ENCODE measurements around the gene ABI3BP. TPM values are rescaled to one million over a fixed set of nuclear protein-coding genes. Genes with fewer than 3 reads are reported as not detected.
"Not testable (repeated sequence)": the region's sequence is repeated elsewhere in the genome, so short reads cannot be mapped to it uniquely, and the experiment has no call there.

The ABI3BP gene
- not detected for polyA plus RNA-seq (2012; ENCODE audit: insufficient read depth, insufficient read length)

GRCh38 chr3:100993309-100993708 lies at the start of gene ABI3BP:
ABI3BP (minus strand) TSS chr3:100993421; CDS start chr3:100993384, 37 bp downstream.
- H3K4me3 ChIP-seq (ENCODE audit: low read length) = no peak within 1 kb of the TSS
- no peak for DNase-seq (ENCODE audit: low read depth, low spot score)

GRCh38 chr3:101039285-101039684 lies 46.1 kb upstream of the ABI3BP start:
- H3K4me3 ChIP-seq (ENCODE audit: low read length) = no peak overlapping the region
- no peak for DNase-seq (ENCODE audit: low read depth, low spot score)

- no peak for DNase-seq (ENCODE audit: low read depth, low spot score)
- H3K4me3 ChIP-seq (ENCODE audit: low read length) = no peak overlapping the region
Measured at GRCh38 chr3:101038880-101039279, 45.7 kb upstream of the ABI3BP start.

GRCh38 chr3:101038393-101038792 lies 45.2 kb upstream of the ABI3BP start:
- no peak for DNase-seq (ENCODE audit: low read depth, low spot score)
- no peak overlapping the region for H3K4me3 ChIP-seq (ENCODE audit: low read length)

GRCh38 chr3:101037613-101038012 lies 44.4 kb upstream of the ABI3BP start:
- no peak overlapping the region for H3K4me3 ChIP-seq (ENCODE audit: low read length)

GRCh38 chr3:101036676-101037075 lies 43.5 kb upstream of the ABI3BP start:
- H3K4me3 ChIP-seq (ENCODE audit: low read length) = no peak overlapping the region
- DNase-seq (ENCODE audit: low read depth, low spot score) = no peak

More at GRCh38 chr3:101037613-101038012, 44.4 kb upstream of the ABI3BP start:
- no peak for DNase-seq (ENCODE audit: low read depth, low spot score)

GRCh38 chr3:101036213-101036618 lies 43.0 kb upstream of the ABI3BP start:
- DNase-seq (ENCODE audit: low read depth, low spot score) = no peak
- no peak overlapping the region for H3K4me3 ChIP-seq (ENCODE audit: low read length)

- DNase-seq (ENCODE audit: low read depth, low spot score) = no peak
- H3K4me3 ChIP-seq (ENCODE audit: low read length) = no peak overlapping the region
Measured at GRCh38 chr3:101027286-101027685, 34.1 kb upstream of the ABI3BP start.

GRCh38 chr3:101026881-101027280 lies 33.7 kb upstream of the ABI3BP start:
- H3K4me3 ChIP-seq (ENCODE audit: low read length) = no peak overlapping the region
- DNase-seq (ENCODE audit: low read depth, low spot score) = no peak

GRCh38 chr3:101026244-101026643 lies 33.0 kb upstream of the ABI3BP start:
- no peak overlapping the region for H3K4me3 ChIP-seq (ENCODE audit: low read length)
- DNase-seq (ENCODE audit: low read depth, low spot score) = no peak

GRCh38 chr3:101020351-101021015 lies 27.3 kb upstream of the ABI3BP start:
- DNase-seq (ENCODE audit: low read depth, low spot score) = no peak
- H3K4me3 ChIP-seq (ENCODE audit: low read length) = no peak overlapping the region

GRCh38 chr3:101017017-101017416 lies 23.8 kb upstream of the ABI3BP start:
- no peak overlapping the region for H3K4me3 ChIP-seq (ENCODE audit: low read length)
- DNase-seq (ENCODE audit: low read depth, low spot score) = no peak

- DNase-seq (ENCODE audit: low read depth, low spot score); H3K4me3 ChIP-seq (ENCODE audit: low read length): not testable (repeated sequence)
Measured at GRCh38 chr3:101012312-101012711, 19.1 kb upstream of the ABI3BP start.

GRCh38 chr3:101011136-101011535 lies 17.9 kb upstream of the ABI3BP start:
- H3K4me3 ChIP-seq (ENCODE audit: low read length) = no peak overlapping the region
- DNase-seq (ENCODE audit: low read depth, low spot score) = no peak

- no peak for DNase-seq (ENCODE audit: low read depth, low spot score)
- H3K4me3 ChIP-seq (ENCODE audit: low read length) = no peak overlapping the region
Measured at GRCh38 chr3:101010296-101010695, 17.1 kb upstream of the ABI3BP start.

- no peak overlapping the region for H3K4me3 ChIP-seq (ENCODE audit: low read length)
- DNase-seq (ENCODE audit: low read depth, low spot score) = no peak
Measured at GRCh38 chr3:101009386-101009785, 16.2 kb upstream of the ABI3BP start.

GRCh38 chr3:100999160-100999559 lies 5.9 kb upstream of the ABI3BP start:
- no peak overlapping the region for H3K4me3 ChIP-seq (ENCODE audit: low read length)
- DNase-seq (ENCODE audit: low read depth, low spot score) = no peak

GRCh38 chr3:100994809-100995208 lies 1.6 kb upstream of the ABI3BP start:
- no peak for DNase-seq (ENCODE audit: low read depth, low spot score)
- H3K4me3 ChIP-seq (ENCODE audit: low read length) = no peak overlapping the region

- no peak overlapping the region for H3K4me3 ChIP-seq (ENCODE audit: low read length)
Measured at GRCh38 chr3:100994187-100994586, 966 bp upstream of the ABI3BP start.

GRCh38 chr3:100992231-100993012 lies 799 bp downstream of the ABI3BP start:
- DNase-seq (ENCODE audit: low read depth, low spot score) = no peak
- H3K4me3 ChIP-seq (ENCODE audit: low read length) = no peak overlapping the region

More at GRCh38 chr3:100994187-100994586, 966 bp upstream of the ABI3BP start:
- no peak for DNase-seq (ENCODE audit: low read depth, low spot score)

Data from Jurkat, Clone E6-1 (cell line).